ENCODE results near the gene TP53I3. TPM values are rescaled to one million over a fixed set of nuclear protein-coding genes. Genes with fewer than 3 reads are reported as not detected.
"Not testable (repeated sequence)": the region's sequence is repeated elsewhere in the genome, so short reads cannot be mapped to it uniquely, and the experiment has no call there.

TP53I3 gene
- total RNA-seq, 6 experiments from 2014 or later, result 5.2 to 20.4 (median 9.6) TPM

GRCh38 chr2:24046599-24046929, 38.1 kb downstream of the TP53I3 start:
- TF ChIP-seq, protein P1, sequence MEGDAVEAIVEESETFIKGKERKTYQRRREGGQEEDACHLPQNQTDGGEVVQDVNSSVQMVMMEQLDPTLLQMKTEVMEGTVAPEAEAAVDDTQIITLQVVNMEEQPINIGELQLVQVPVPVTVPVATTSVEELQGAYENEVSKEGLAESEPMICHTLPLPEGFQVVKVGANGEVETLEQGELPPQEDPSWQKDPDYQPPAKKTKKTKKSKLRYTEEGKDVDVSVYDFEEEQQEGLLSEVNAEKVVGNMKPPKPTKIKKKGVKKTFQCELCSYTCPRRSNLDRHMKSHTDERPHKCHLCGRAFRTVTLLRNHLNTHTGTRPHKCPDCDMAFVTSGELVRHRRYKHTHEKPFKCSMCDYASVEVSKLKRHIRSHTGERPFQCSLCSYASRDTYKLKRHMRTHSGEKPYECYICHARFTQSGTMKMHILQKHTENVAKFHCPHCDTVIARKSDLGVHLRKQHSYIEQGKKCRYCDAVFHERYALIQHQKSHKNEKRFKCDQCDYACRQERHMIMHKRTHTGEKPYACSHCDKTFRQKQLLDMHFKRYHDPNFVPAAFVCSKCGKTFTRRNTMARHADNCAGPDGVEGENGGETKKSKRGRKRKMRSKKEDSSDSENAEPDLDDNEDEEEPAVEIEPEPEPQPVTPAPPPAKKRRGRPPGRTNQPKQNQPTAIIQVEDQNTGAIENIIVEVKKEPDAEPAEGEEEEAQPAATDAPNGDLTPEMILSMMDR (IDR thresholded peaks at IDR 0.05), result no peak
- TF ChIP-seq POLR2A (IDR thresholded peaks at IDR 0.05), result no peak
- ATAC-seq, result no peak
- Histone ChIP-seq H3K4me1 (peaks cover 0 to 19% (median 6%) of the 10 kb centered on the region in 4 donors), H3K27ac (peak overlapping the region in 1 of 3 donors; percentile 4), H3K36me3 (no peaks in the 10 kb centered on the region), H3K27me3 (no peaks in the 10 kb centered on the region), H3K9me3 (no peaks in the 10 kb centered on the region), H3K4me3 (peak overlapping the region; percentile 60 to 80 (median 70))
- WGBS (ENCODE audit: insufficient coverage, low coverage, low lambda C conversion rate, missing lambda C conversion rate), result 2% methylated on average over 2 of the region's 2 CpGs
- no peak for DNase-seq
- intact Hi-C loops (cut with DNase I), result no loop called here

DNA sequence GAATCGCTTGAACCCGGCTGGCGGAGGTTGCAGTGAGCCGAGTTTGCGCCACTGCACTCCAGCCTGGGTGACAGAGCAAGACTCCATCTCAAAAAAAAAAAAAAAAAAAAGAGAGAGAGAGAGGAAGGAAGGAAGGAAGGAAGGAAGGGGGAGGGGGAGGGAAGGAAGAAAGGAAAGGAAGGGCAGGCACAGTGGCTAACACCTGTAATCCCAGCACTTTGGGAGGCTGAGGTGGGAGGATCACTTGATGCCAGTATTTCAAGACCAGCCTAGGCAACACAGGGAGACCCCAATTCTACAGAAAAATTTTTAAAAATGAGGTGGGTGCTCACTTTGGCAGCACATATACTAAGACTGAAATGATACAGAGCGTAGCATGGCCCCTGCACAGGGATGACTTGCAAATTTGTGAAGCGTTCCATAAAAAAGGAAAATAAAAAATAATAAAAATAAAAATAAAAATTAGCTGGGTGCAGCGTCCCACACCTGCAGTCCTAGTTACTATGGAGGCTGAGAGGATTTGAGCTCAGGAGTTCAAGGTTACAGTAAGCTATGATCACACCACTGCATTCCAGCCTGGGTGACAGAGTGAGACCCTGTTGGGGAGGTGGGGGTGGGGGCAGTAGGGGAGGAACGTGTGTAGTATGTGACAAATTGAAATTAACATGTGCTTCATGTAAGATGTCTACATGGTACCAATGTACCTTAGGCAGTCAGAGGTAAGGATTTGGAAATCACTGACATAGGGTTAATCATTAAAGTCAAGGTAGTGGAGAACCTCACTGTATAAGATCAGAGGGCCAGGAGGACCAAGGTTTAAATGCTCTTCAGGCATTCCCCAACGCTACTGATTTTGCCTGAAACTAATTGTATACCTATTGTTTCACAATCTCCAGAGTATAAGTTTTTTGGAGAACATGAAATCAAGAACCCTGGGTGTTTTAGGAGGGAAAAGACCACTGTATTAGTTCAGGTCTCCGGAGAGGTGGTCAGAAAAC, 38.8 kb downstream of the TP53I3 start:
- Histone ChIP-seq H3K4me3 (peak overlapping the region in 2 of 3 donors; percentile 70 to 80), H3K36me3 (no peaks in the 10 kb centered on the region), H3K4me1 (peaks cover 0 to 14% (median 6%) of the 10 kb centered on the region in 4 donors), H3K9me3 (no peaks in the 10 kb centered on the region), H3K27me3 (no peaks in the 10 kb centered on the region), H3K27ac (no peak overlapping the region)
- TF ChIP-seq POLR2A (IDR thresholded peaks at IDR 0.05), result no peak
- TF ChIP-seq, protein P1 (IDR thresholded peaks at IDR 0.05), result no peak
- intact Hi-C loops (cut with DNase I), result no loop called here
- DNase-seq, result no peak
- ATAC-seq, result peak; percentile 12 to 48 (median 35)
- WGBS (ENCODE audit: insufficient coverage, low coverage, low lambda C conversion rate, missing lambda C conversion rate), result 63% methylated on average over 11 of the region's 11 CpGs

- ATAC-seq; H3K9me3 ChIP-seq; DNase-seq; H3K27me3 ChIP-seq; H3K27ac ChIP-seq; intact Hi-C loops (cut with DNase I); H3K4me3 ChIP-seq: not testable (repeated sequence)
- WGBS (ENCODE audit: insufficient coverage, low coverage, low lambda C conversion rate, missing lambda C conversion rate), result 96% methylated on average over 5 of the region's 6 CpGs
- peaks cover 0 to 12% (median 5%) of the 10 kb centered on the region in 4 donors for H3K4me1 ChIP-seq
- peaks cover 0 to 12% (median 5%) of the 10 kb centered on the region in 4 donors for H3K36me3 ChIP-seq
These were observed 41.5 kb downstream of the TP53I3 start for GRCh38 chr2:24043133-24043532.

DNA sequence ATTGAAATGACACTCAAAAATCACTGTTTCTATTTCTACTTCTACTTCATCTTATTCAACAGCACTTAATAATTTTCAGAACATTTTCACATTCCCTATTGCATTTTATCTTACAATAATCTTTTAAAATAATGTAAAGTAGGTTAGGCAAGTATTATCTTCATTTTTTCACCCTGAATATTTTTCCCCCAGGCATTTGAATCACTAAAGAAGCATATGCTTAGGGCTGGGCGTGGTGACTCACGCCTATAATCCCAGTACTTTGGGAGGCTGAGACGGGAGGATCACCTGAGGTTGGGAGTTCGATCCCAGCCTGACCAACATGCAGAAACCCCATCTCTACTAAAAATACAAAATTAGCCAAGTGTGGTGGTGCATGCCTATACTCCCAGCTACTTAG, 44.1 kb downstream of the TP53I3 start:
- DNase-seq (no peak), ATAC-seq (no peak)
- TF ChIP-seq, protein P1 (IDR thresholded peaks at IDR 0.05), result no peak
- no peak for TF ChIP-seq POLR2A (IDR thresholded peaks at IDR 0.05)
- intact Hi-C loops (cut with DNase I), result no loop called here
- Histone ChIP-seq H3K4me1 (no peaks in the 10 kb centered on the region), H3K27me3 (no peaks in the 10 kb centered on the region), H3K4me3 (no peak overlapping the region), H3K27ac (no peak overlapping the region), H3K36me3 (peaks cover 0 to 18% (median 5%) of the 10 kb centered on the region in 4 donors), H3K9me3 (no peaks in the 10 kb centered on the region)
- 95% methylated on average over 4 of the region's 4 CpGs for WGBS (ENCODE audit: insufficient coverage, low coverage, low lambda C conversion rate, missing lambda C conversion rate)
